Raji (cell line): ENCODE results near the gene THBD.

Experiments used
- POLR2A ChIP-seq: IDR thresholded peaks from 2 replicates; pipeline ENCODE4 v1.6.1; 2011; ENCODE audit warnings: low read depth, low read length, control low read depth; ENCODE audit not compliant: insufficient read depth

Gene THBD

GRCh38 chr20:23088866-23089265 lies 39.4 kb upstream of the THBD start:
- TF ChIP-seq POLR2A: no peak

GRCh38 chr20:23087587-23088251 lies 38.2 kb upstream of the THBD start:
- TF ChIP-seq POLR2A: no peak

- no peak for TF ChIP-seq POLR2A
Observed at GRCh38 chr20:23086931-23087411, 37.5 kb upstream of the THBD start.

- no peak for TF ChIP-seq POLR2A
Observed at GRCh38 chr20:23086056-23086566, 36.6 kb upstream of the THBD start, which contains the start of gene CD93. TSS of gene CD93 (minus strand) at chr20:23086324. CDS start at chr20:23086192, 132 bp downstream.

GRCh38 chr20:23085436-23086055 lies 36.1 kb upstream of the THBD start:
- TF ChIP-seq POLR2A: no peak

- no peak for TF ChIP-seq POLR2A
Observed at GRCh38 chr20:23084845-23085365, 35.4 kb upstream of the THBD start.

- TF ChIP-seq POLR2A: no peak
Observed at GRCh38 chr20:23084282-23084844, 34.9 kb upstream of the THBD start.

- no peak for TF ChIP-seq POLR2A
Observed at GRCh38 chr20:23083553-23084220, 34.2 kb upstream of the THBD start.

- TF ChIP-seq POLR2A: no peak
Observed at GRCh38 chr20:23082846-23083552, 33.5 kb upstream of the THBD start.

- no peak for TF ChIP-seq POLR2A
Observed at GRCh38 chr20:23081263-23081819, 31.9 kb upstream of the THBD start.

GRCh38 chr20:23080521-23080920 lies 31.0 kb upstream of the THBD start:
- TF ChIP-seq POLR2A: no peak

GRCh38 chr20:23079926-23080325 lies 30.5 kb upstream of the THBD start:
- TF ChIP-seq POLR2A: no peak

- TF ChIP-seq POLR2A: no peak
Observed at GRCh38 chr20:23079016-23079351, 29.5 kb upstream of the THBD start.

GRCh38 chr20:23078351-23079015 lies 29.0 kb upstream of the THBD start:
- TF ChIP-seq POLR2A: no peak

- TF ChIP-seq POLR2A: no peak
Observed at GRCh38 chr20:23077277-23077676, 27.8 kb upstream of the THBD start.

GRCh38 chr20:23074052-23074451 lies 24.6 kb upstream of the THBD start:
- TF ChIP-seq POLR2A: no peak
